ENCODE measurements around the gene ROR2.

Gene ROR2

DNA sequence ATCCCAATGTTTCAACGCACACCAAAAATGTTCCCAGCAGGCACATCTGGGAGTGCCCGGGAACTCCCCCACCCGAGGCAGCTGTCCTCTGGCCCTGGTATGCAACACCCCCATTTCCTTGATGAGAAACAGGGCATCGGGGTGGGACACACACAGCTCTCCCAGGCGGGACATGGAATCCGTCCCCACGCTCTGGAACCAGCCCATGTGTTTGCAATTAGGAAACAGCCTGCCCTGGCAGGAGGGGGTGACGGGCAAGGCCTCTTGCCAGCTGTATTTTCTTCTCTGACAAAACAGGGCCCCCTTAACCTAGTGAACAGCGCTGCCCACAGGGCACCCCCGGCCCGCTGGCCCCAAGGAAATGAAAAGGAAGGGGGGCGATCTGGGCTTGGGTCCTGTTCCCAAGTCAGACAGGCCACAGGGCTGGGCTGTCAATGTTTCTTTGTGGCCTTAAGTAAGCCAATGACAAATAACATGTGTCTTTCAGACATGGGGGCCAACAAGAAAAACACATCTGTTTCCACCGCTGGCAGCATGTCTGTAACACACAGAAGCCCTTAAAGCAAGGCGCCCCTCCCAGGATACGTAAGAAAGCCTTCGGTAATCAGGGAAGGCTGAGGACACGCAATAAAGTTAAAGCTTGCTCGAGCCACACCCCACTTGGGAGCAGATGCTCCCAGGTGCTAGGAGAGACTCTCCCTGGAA is 125.3 kb downstream of the ROR2 start:
- no peak for DNase-seq (ENCODE audit: low read depth)
- H3K4me3 ChIP-seq (ENCODE audit: low read depth, low read length) = no peak overlapping the region

DNA sequence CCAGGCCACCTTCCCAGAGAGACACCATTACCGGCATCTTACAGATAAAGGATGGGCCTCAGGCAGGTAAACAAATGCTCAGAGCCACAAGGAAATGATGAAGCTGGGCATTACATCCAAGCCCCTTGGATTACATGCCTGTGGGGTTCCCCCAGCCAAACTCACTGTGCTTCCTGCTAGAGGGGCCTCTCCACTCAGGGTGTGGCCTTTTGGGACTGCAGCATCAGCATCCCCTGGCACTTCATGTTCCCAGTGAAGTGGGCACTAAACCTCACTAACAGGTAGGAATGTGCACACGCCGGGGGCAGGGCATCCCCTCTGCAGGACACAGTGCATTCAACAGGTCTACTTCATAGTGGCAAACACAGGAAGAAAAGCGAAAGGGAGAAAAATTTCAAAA is 125.9 kb downstream of the ROR2 start:
- no peak for DNase-seq (ENCODE audit: low read depth)
- TF ChIP-seq, protein P1, sequence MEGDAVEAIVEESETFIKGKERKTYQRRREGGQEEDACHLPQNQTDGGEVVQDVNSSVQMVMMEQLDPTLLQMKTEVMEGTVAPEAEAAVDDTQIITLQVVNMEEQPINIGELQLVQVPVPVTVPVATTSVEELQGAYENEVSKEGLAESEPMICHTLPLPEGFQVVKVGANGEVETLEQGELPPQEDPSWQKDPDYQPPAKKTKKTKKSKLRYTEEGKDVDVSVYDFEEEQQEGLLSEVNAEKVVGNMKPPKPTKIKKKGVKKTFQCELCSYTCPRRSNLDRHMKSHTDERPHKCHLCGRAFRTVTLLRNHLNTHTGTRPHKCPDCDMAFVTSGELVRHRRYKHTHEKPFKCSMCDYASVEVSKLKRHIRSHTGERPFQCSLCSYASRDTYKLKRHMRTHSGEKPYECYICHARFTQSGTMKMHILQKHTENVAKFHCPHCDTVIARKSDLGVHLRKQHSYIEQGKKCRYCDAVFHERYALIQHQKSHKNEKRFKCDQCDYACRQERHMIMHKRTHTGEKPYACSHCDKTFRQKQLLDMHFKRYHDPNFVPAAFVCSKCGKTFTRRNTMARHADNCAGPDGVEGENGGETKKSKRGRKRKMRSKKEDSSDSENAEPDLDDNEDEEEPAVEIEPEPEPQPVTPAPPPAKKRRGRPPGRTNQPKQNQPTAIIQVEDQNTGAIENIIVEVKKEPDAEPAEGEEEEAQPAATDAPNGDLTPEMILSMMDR (IDR thresholded peaks at IDR 0.05; ENCODE audit: low read depth, low read length, missing control alignments) = no peak
- no peak overlapping the region for H3K4me3 ChIP-seq (ENCODE audit: low read depth, low read length)

More for the DNA sequence above, 125.3 kb downstream of the ROR2 start:
- TF ChIP-seq, protein P1 (IDR thresholded peaks at IDR 0.05; ENCODE audit: low read depth, low read length, missing control alignments) = no peak

DNA sequence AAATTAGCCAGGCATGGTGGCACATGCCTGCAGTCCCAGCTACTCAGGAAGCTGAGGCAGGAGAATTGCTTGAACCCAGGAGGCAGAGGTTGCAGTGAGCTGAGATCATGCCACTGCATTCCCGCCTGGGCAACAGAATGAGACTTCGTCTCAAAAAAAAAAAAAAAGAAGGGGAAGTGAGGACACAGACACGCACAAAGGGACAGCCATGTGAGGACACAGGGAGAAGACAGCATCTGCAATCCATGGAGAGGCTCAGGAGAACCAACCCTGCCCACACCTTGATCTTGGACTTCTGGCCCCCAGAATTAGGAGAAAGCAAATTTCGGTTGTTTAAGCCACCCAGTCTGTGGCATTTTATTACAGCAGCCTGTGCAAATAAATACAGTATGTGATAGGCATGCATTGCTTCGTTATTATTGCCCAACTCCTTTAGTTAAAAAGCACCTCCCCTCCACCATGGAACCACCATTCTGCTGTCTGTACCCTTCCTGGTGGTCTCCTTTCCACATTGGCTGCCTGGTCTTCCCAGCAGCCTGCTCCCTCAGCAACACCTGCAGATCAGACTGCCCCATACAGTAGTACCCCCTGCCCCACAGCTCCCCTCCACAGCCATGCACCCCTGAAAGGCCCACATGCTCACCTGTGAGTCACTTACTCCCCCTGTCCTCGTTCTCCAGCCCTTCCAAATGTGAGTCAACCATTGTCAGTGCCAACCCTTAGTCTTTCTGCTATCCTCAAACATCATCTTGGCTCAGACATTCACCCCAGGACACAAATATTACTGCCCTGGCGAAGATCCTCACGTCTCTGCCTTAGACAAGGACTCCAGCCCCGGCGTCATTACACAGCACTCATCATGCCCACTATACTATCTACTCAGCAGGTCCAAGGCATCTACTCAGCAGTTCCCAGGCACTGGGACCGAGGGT is 128.8 kb downstream of the ROR2 start:
- no peak for DNase-seq (ENCODE audit: low read depth)
- no peak overlapping the region for H3K4me3 ChIP-seq (ENCODE audit: low read depth, low read length)
- TF ChIP-seq, protein P1 (IDR thresholded peaks at IDR 0.05; ENCODE audit: low read depth, low read length, missing control alignments) = no peak

GRCh38 chr9:91820126-91820750 is 129.8 kb downstream of the ROR2 start:
- H3K4me3 ChIP-seq (ENCODE audit: low read depth, low read length) = no peak overlapping the region
- DNase-seq (ENCODE audit: low read depth) = no peak
- TF ChIP-seq, protein P1 (IDR thresholded peaks at IDR 0.05; ENCODE audit: low read depth, low read length, missing control alignments) = no peak

GRCh38 chr9:91818647-91819403 is 131.2 kb downstream of the ROR2 start:
- no peak overlapping the region for H3K4me3 ChIP-seq (ENCODE audit: low read depth, low read length)
- no peak for DNase-seq (ENCODE audit: low read depth)
- TF ChIP-seq, protein P1 (IDR thresholded peaks at IDR 0.05; ENCODE audit: low read depth, low read length, missing control alignments) = no peak

DNA sequence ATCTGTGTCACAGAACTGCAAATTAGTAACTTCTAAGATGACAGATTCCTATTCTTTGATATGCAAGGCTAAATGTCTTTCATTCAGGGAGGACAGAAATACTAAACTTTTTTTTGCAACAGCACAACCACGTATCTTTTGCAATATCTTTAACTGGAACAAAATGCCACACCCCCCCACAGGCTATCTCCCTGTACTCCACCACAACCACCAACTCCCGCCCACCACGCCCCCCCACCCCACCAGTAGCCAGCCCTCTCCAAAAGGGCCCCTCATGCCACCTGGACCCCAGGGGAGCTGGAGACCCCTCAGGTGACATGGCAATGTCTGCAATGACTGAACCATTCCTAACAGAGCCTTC is 131.8 kb downstream of the ROR2 start:
- no peak for DNase-seq (ENCODE audit: low read depth)
- no peak overlapping the region for H3K4me3 ChIP-seq (ENCODE audit: low read depth, low read length)
- TF ChIP-seq, protein P1 (IDR thresholded peaks at IDR 0.05; ENCODE audit: low read depth, low read length, missing control alignments) = no peak

All from GM12864 (cell line).